Breast epithelium (tissue), 3 donors: ENCODE measurements around the gene SNAP25.

Experiments
- POLR2A ChIP-seq: fragments of 450-650 bp; IDR thresholded peaks from one replicate; pipeline ENCODE4 v1.6.1; 2016; ENCODE audit warnings: antibody characterized with exemption, mild to moderate bottlenecking, moderate library complexity
- POLR2AphosphoS5 ChIP-seq, 3 donors: sonication (generic); formaldehyde crosslinking; IDR thresholded peaks; one replicate each; pipeline ENCODE4 v1.6.1; 2017; ENCODE audit warnings: antibody characterized with exemption in 3 of 3
- TF ChIP-seq, protein P1 (sequence below), 3 donors: fragments of 450-650 bp; IDR thresholded peaks; one replicate each; pipeline ENCODE4 v1.5.1; 2016 to 2017; ENCODE audit warnings: antibody characterized with exemption in 3 of 3, mild to moderate bottlenecking in 3 of 3, moderate library complexity in 3 of 3

DNA sequence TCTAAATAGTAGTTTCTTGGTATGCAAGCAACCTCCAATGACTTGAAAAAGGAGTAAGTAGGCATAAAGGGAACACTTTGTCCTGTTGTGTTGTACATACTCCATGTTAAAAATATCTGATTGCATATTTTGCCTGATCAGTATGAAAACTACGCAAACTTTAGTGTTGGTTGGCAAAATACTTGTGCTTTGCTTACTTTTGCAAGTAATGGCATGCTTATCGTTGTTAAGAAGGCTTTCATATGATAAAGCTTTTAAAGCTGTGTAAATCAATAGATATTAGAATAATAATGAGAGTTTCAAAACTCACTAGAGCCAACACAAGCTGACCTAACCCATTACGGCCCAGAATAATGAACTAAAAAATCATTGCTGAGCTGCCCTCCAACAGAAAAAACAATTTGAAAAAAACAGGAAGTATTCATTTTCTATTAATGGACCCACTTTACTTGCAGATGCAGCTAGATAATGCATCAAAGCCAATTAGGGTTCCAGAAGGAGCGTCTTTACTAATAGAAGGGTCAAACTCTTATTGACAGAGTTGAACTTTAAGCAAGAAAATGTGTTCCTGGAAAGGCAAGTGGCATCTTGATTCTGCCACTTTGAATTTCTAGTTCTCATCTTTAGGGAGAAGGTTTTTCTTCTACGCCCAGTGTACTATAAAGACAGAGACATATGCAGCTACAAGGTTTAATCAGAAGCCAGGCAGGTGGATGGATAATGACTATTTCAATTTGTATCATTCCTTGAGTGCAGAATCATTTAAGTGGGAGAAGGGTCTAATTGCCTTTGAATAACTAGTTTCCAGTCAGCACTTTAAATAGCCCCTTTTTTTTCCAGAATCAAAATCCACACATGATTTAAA lies 82.2 kb downstream of the SNAP25 start:
- TF ChIP-seq, protein P1, sequence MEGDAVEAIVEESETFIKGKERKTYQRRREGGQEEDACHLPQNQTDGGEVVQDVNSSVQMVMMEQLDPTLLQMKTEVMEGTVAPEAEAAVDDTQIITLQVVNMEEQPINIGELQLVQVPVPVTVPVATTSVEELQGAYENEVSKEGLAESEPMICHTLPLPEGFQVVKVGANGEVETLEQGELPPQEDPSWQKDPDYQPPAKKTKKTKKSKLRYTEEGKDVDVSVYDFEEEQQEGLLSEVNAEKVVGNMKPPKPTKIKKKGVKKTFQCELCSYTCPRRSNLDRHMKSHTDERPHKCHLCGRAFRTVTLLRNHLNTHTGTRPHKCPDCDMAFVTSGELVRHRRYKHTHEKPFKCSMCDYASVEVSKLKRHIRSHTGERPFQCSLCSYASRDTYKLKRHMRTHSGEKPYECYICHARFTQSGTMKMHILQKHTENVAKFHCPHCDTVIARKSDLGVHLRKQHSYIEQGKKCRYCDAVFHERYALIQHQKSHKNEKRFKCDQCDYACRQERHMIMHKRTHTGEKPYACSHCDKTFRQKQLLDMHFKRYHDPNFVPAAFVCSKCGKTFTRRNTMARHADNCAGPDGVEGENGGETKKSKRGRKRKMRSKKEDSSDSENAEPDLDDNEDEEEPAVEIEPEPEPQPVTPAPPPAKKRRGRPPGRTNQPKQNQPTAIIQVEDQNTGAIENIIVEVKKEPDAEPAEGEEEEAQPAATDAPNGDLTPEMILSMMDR (IDR thresholded peaks at IDR 0.05), result no peak
- TF ChIP-seq POLR2A (no peak), POLR2AphosphoS5 (IDR thresholded peaks at IDR 0.05) (no peak)
